OCI-LY7 (cell line): ENCODE data around the gene BCKDHB. TPM values are rescaled to one million over a fixed set of nuclear protein-coding genes. Genes with fewer than 3 reads are reported as not detected.

Source experiments
- BruUV-seq: library from RNA; stranded (reverse); fragments of 400-500 nt; replicated peaks from 2 replicates; lab custom pipeline; 2021; lab: Mats Ljungman, UMichigan
- CTCF ChIA-PET: fragments of 300-600 bp; sonication (Branson Sonifier 250); formaldehyde crosslinking; loops from one replicate; lab custom pipeline; 2022; ENCODE audit warnings: antibody characterized with exemption; ENCODE audit not compliant: unreplicated experiment; lab: Charles Lee
- POLR2A ChIA-PET: fragments of 300-600 bp; sonication (Branson Sonifier 250); formaldehyde crosslinking; loops from one replicate; lab custom pipeline; 2022; ENCODE audit warnings: antibody characterized with exemption; lab: Charles Lee
- DNase-seq: peaks from one replicate; pipeline ENCODE4 v3.0.0-alpha.2; 2015; ENCODE audit warnings: low spot score
- H2AFZ ChIP-seq: fragments of 200-600 bp; sonication (generic), shearing (Covaris generic); 2 replicates; pipeline ENCODE4 v1.6.1; 2014; ENCODE audit warnings: mild to moderate bottlenecking, antibody characterized with exemption, low read length, moderate library complexity
- H3K27ac ChIP-seq: fragments of 200-600 bp; sonication (generic); 2 replicates; pipeline ENCODE4 v1.5.1; 2014; ENCODE audit warnings: mixed run types, low read depth, mild to moderate bottlenecking, moderate library complexity, low read length, inconsistent platforms; ENCODE audit not compliant: poor library complexity, severe bottlenecking
- H3K36me3 ChIP-seq: fragments of 200-600 bp; sonication (generic); 2 replicates; pipeline ENCODE4 v1.6.1; 2014; ENCODE audit warnings: mild to moderate bottlenecking, antibody characterized with exemption, low read length, moderate library complexity, mixed read lengths; ENCODE audit not compliant: insufficient read depth
- H3K4me1 ChIP-seq: fragments of 200-600 bp; sonication (generic); 2 replicates; pipeline ENCODE4 v1.5.1; 2014; ENCODE audit warnings: mild to moderate bottlenecking, low read length; ENCODE audit not compliant: insufficient read depth, poor library complexity, severe bottlenecking
- H3K4me2 ChIP-seq: fragments of 200-600 bp; sonication (generic); 2 replicates; pipeline ENCODE4 v1.6.1; 2014; ENCODE audit warnings: mild to moderate bottlenecking, low read length
- H3K4me3 ChIP-seq: fragments of 200-600 bp; sonication (generic); 2 replicates; pipeline ENCODE4 v1.5.1; 2014; ENCODE audit warnings: mild to moderate bottlenecking, low read depth, low read length; ENCODE audit not compliant: poor library complexity, severe bottlenecking
- H3K79me2 ChIP-seq: fragments of 200-600 bp; sonication (generic); 2 replicates; pipeline ENCODE4 v1.6.1; 2016; ENCODE audit warnings: low read depth, mild to moderate bottlenecking, low read length, moderate library complexity, mixed read lengths; ENCODE audit not compliant: insufficient read depth
- H3K9me2 ChIP-seq: fragments of 200-600 bp; sonication (generic); 2 replicates; pipeline ENCODE4 v1.6.1; 2016; ENCODE audit warnings: mild to moderate bottlenecking, low read length, mixed read lengths; ENCODE audit not compliant: insufficient read depth
- H3K9me3 ChIP-seq: fragments of 200-600 bp; sonication (generic); 2 replicates; pipeline ENCODE4 v1.6.1; 2014; ENCODE audit warnings: mild to moderate bottlenecking, mixed run types, low read length, mixed read lengths
- H4K20me1 ChIP-seq: fragments of 200-600 bp; sonication (generic); 2 replicates; pipeline ENCODE4 v1.6.1; 2014; ENCODE audit warnings: mild to moderate bottlenecking, antibody characterized with exemption, low read length, moderate library complexity, mixed read lengths; ENCODE audit not compliant: insufficient read depth
- CTCF ChIP-seq: fragments of 200-600 bp; sonication (generic); conservative IDR thresholded peaks from 2 replicates; pipeline ENCODE4 v1.5.1; 2014; ENCODE audit warnings: mild to moderate bottlenecking, antibody characterized with exemption, low read length, moderate library complexity, mixed read lengths
- EZH2phosphoT487 ChIP-seq: fragments of 200-600 bp; sonication (generic); IDR thresholded peaks from 2 replicates; pipeline ENCODE4 v1.6.1; 2018; ENCODE audit warnings: low read depth, borderline replicate concordance, mild to moderate bottlenecking, mixed run types, antibody characterized with exemption, low read length, moderate library complexity, mixed read lengths
- intact Hi-C: fragments of 100-400 bp; cut with micrococcal nuclease; formaldehyde crosslinking; loops from one replicate; pipeline ENCODE4 v1.10.0; 2022; ENCODE audit not compliant: unreplicated experiment
- total RNA-seq, 2 experiments: library from RNA; depleted of rRNA in 1 of 2; stranded (reverse); fragments of >200 nt in 1 of 2; shearing (Covaris generic) in 1 of 2; gene quantifications; 2 replicates each; pipeline ENCODE4 v1.2.3, GENCODE V29; 2014 to 2022

The BCKDHB gene
- total RNA-seq, 2 experiments from 2014 or later: 25.7 to 30.3 TPM

- H3K36me3 ChIP-seq: no peaks in the 10 kb centered on the region
- POLR2A ChIA-PET: no interaction called here
- H3K4me2 ChIP-seq: no peak overlapping the region
- intact Hi-C loops: no loop called here
- no peaks in the 10 kb centered on the region for H3K79me2 ChIP-seq
- H3K27ac ChIP-seq: no peak overlapping the region
- BruUV-seq: no TSS peak
- TF ChIP-seq CTCF (no peak), EZH2phosphoT487 (no peak)
- no peaks in the 10 kb centered on the region for H3K9me2 ChIP-seq
- no peaks in the 10 kb centered on the region for H3K4me1 ChIP-seq
- H2AFZ ChIP-seq: no peak overlapping the region
- no peak overlapping the region for H3K4me3 ChIP-seq
- H4K20me1 ChIP-seq: no peaks in the 10 kb centered on the region
- H3K9me3 ChIP-seq: no peaks in the 10 kb centered on the region
- DNase-seq: no peak
- CTCF ChIA-PET: no interaction called here
Observed at GRCh38 chr6:80331974-80332373, 225.5 kb downstream of the BCKDHB start.

GRCh38 chr6:80333342-80333741 is 226.9 kb downstream of the BCKDHB start:
- Histone ChIP-seq H2AFZ (no peak overlapping the region), H3K27ac (no peak overlapping the region), H3K9me3 (no peaks in the 10 kb centered on the region), H3K79me2 (no peaks in the 10 kb centered on the region), H3K36me3 (no peaks in the 10 kb centered on the region), H3K4me2 (no peak overlapping the region), H3K4me1 (no peaks in the 10 kb centered on the region), H4K20me1 (no peaks in the 10 kb centered on the region), H3K9me2 (no peaks in the 10 kb centered on the region), H3K4me3 (no peak overlapping the region)
- POLR2A ChIA-PET: no interaction called here
- intact Hi-C loops: no loop called here
- DNase-seq: no peak
- no TSS peak for BruUV-seq
- CTCF ChIA-PET: no interaction called here
- no peak for TF ChIP-seq CTCF
- TF ChIP-seq EZH2phosphoT487: no peak

GRCh38 chr6:80335121-80335531 is 228.7 kb downstream of the BCKDHB start:
- Histone ChIP-seq H3K4me2 (no peak overlapping the region), H3K79me2 (no peaks in the 10 kb centered on the region), H3K9me3 (no peaks in the 10 kb centered on the region), H3K4me1 (no peaks in the 10 kb centered on the region), H3K36me3 (no peaks in the 10 kb centered on the region), H3K27ac (no peak overlapping the region), H2AFZ (no peak overlapping the region), H3K4me3 (no peak overlapping the region), H3K9me2 (no peaks in the 10 kb centered on the region), H4K20me1 (no peaks in the 10 kb centered on the region; the same call in 1 of the 2 replicates)
- BruUV-seq: no TSS peak
- no peak for TF ChIP-seq EZH2phosphoT487
- TF ChIP-seq CTCF: no peak
- ChIA-PET POLR2A (interaction anchor here (0.7 kb wide), 1 partner anchor 618 kb away, joined by 7 read pairs; no protein-coding TSS in a partner anchor), CTCF (no interaction called here)
- no peak for DNase-seq
- intact Hi-C loops: no loop called here
